ENCODE results near the gene STKLD1. TPM values are rescaled to one million over a fixed set of nuclear protein-coding genes. Genes with fewer than 3 reads are reported as not detected.

STKLD1 gene
- total RNA-seq, 1 donor from 2014 or later: not detected

DNA sequence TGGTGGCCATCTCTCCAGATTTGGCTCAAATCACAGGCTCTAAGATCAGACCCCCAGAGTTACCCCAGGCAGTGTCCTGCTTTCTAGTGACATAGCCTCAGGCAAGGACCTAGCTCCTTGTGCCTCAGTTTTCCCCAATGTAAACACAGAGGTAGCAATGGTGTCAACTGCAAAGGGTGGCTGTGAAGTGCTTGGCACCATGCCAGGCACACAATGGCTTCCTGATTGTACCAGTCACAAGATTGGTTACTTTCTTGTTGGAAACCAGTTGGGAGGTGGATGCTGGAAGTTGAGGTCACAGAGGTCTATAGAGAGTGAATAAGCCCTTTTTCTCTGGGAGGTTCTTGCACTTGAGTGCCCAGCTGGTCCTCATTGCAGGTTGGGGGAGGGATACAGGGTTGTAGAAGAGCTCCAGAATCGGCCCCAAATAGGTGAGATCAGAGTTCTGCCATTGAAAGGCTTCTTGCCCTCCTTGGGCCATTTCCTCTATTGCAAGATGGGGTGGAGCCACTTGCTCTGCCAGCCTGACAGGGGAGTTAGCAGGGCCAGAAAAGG, 2.3 kb downstream of the STKLD1 start:
- no peak overlapping the region for H3K27ac ChIP-seq
- no peaks in the 10 kb centered on the region for H3K9me3 ChIP-seq
- H3K4me3 ChIP-seq: no peak overlapping the region
- intact Hi-C loops (cut with DNase I): loop anchor here (10.0 kb wide), 1 partner anchor 646 kb away; the partner anchor contains the start of gene BRD3OS
- TF ChIP-seq, protein P1, sequence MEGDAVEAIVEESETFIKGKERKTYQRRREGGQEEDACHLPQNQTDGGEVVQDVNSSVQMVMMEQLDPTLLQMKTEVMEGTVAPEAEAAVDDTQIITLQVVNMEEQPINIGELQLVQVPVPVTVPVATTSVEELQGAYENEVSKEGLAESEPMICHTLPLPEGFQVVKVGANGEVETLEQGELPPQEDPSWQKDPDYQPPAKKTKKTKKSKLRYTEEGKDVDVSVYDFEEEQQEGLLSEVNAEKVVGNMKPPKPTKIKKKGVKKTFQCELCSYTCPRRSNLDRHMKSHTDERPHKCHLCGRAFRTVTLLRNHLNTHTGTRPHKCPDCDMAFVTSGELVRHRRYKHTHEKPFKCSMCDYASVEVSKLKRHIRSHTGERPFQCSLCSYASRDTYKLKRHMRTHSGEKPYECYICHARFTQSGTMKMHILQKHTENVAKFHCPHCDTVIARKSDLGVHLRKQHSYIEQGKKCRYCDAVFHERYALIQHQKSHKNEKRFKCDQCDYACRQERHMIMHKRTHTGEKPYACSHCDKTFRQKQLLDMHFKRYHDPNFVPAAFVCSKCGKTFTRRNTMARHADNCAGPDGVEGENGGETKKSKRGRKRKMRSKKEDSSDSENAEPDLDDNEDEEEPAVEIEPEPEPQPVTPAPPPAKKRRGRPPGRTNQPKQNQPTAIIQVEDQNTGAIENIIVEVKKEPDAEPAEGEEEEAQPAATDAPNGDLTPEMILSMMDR (IDR thresholded peaks at IDR 0.05): no peak
- peaks cover 7% of the 10 kb centered on the region in 2 donors for H3K4me1 ChIP-seq
- peaks cover under 1 to 4% of the 10 kb centered on the region in 2 donors for H3K36me3 ChIP-seq
- DNase-seq (ENCODE audit: low spot score in 2 of 2): no peak
- H3K27me3 ChIP-seq: no peaks in the 10 kb centered on the region

DNA sequence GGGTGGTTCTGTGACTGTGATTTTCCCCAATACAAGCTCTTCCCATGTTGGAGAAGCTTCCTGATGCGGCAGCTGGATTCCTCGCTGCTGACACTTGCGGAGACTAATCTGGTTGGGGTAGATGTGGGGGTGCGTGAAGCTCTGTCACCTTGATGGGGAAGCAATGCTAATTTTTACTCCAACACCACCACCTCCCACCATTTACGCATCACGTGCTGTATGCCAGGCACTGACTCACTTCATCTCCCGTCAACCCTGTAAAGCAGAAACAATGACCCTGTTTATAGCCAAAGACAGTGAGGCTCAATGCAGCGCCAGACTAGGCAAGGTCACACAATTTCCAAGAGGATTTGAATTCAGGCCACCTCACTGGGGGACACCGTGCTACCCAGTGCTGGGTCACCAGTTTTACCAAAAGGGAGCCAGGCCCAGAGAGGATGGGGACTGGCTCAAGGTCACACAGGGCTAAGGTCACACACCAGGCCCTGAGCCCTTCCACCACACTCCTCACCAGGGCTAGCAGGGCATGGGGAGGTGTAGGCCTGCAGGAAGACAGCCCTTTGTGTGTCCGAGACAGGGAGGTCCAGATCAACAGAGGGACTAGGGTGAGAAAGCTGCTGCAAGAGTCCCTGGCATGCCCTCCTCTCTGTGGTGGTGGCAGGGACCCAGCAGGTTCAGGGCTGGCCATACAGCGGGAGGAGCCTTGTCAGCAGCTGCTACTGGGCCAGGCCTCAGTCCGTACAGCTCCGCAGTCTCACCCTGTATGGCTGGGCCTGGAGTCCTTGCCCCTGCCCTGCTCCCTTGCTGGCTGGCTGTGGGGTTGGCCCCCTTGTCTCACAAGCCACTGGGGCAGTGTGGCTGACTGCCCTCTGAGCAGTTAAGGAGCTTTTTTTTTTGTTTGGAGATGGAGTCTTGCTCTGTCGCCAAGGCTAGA, 3.3 kb downstream of the STKLD1 start:
- Histone ChIP-seq H3K36me3 (peaks cover 0 to 4% of the 10 kb centered on the region in 2 donors), H3K9me3 (no peaks in the 10 kb centered on the region), H3K4me3 (no peak overlapping the region), H3K27ac (no peak overlapping the region), H3K27me3 (no peaks in the 10 kb centered on the region), H3K4me1 (peaks cover 4 to 5% of the 10 kb centered on the region in 2 donors)
- intact Hi-C loops (cut with DNase I): loop anchor here (10.0 kb wide), 1 partner anchor 645 kb away; the partner anchor contains the start of gene BRD3OS
- DNase-seq (ENCODE audit: low spot score in 2 of 2): no peak
- TF ChIP-seq, protein P1 (IDR thresholded peaks at IDR 0.05): no peak

DNA sequence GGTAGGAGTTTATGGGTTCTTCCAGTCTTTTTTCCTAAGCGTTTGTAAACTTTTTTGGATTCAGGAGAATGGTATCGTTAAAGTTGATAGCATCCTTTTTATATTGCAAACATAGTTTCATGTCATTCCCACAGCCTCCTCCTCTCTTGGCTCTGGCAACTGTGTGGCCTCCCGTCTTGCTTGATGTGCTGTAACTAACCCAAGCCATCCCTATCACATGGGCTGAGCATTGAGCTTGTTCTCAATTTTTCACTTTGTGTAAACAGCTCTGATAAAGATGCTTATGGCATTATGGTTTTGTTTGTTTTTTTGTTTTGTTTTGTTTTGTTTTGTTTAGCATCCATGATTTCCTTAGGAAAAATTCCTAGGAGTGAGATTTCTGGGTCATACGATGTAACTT, 4.6 kb downstream of the STKLD1 start:
- TF ChIP-seq, protein P1 (IDR thresholded peaks at IDR 0.05): no peak
- H3K36me3 ChIP-seq: peaks cover 0 to under 1% of the 10 kb centered on the region in 2 donors
- H3K4me3 ChIP-seq: no peak overlapping the region

DNA sequence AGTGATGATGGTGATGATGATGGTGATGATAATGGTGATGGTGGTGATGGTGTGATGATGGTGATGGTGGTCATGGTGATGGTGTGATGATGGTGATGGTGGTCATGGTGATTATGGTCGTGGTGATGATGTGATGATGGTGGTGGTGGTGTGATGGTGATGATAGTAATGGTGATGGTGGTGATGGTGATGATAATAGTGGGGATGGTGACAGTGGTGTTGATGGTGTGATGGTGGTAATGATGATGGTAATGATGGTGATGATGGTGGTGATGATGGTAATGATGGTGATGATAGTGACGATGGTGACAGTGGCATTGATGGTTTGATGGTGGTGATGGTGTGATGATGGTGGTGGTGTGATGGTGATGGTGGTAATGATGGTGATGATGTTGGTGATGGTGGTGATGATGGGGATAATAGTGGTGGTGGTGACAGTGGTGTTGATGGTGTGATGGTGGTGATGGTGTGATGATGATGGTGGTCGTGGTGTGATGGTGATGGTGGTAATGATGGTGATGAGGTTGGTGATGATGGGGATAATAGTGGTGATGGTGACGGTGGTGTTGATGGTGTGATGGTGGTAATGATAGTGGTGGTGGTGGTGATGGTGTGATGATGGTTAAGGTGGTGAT, 6.5 kb downstream of the STKLD1 start:
- Histone ChIP-seq H3K4me3 (no peak overlapping the region), H3K36me3 (no peaks in the 10 kb centered on the region), H3K27me3 (no peaks in the 10 kb centered on the region), H3K27ac (no peak overlapping the region), H3K4me1 (no peaks in the 10 kb centered on the region), H3K9me3 (no peaks in the 10 kb centered on the region)
- TF ChIP-seq, protein P1 (IDR thresholded peaks at IDR 0.05): no peak
- no peak for DNase-seq (ENCODE audit: low spot score in 2 of 2)
- intact Hi-C loops (cut with DNase I): no loop called here

More for the DNA sequence above, 4.6 kb downstream of the STKLD1 start:
- Histone ChIP-seq H3K27ac (no peak overlapping the region), H3K4me1 (peaks cover 0 to 5% of the 10 kb centered on the region in 2 donors), H3K9me3 (no peaks in the 10 kb centered on the region), H3K27me3 (no peaks in the 10 kb centered on the region)
- intact Hi-C loops (cut with DNase I): no loop called here
- DNase-seq (ENCODE audit: low spot score in 2 of 2): no peak

DNA sequence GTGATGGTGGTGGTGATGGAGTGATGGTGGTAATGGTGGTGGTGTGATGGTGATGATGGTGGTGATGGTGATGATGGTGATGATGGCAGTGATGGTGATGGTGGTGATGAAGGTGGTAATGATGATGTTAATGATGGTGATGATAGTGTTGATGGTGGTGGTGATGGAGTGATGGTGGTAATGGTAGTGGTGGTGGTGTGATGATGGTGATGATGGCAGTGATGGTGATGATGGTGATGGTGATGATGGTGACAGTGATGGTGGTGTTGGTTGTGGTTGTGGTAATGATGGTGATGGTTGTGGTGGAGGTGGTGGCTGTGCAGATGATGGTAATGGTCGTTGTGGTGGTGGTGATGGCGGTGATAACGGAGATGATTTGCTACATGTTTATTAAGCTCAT, 7.3 kb downstream of the STKLD1 start:
- TF ChIP-seq, protein P1 (IDR thresholded peaks at IDR 0.05): no peak
- no peak overlapping the region for H3K4me3 ChIP-seq
- H3K4me1 ChIP-seq: no peaks in the 10 kb centered on the region
- no peaks in the 10 kb centered on the region for H3K9me3 ChIP-seq
- H3K36me3 ChIP-seq: no peaks in the 10 kb centered on the region
- no peak overlapping the region for H3K27ac ChIP-seq
- no peak for DNase-seq (ENCODE audit: low spot score in 2 of 2)
- intact Hi-C loops (cut with DNase I): no loop called here
- no peaks in the 10 kb centered on the region for H3K27me3 ChIP-seq
